Osteoblast (primary cell): ENCODE measurements around the gene GRM8. TPM values are rescaled to one million over a fixed set of nuclear protein-coding genes. Genes with fewer than 3 reads are reported as not detected.

ENCODE experiments used
- DNase-seq: peaks from one replicate; pipeline ENCODE4 v3.0.0; 2011; ENCODE audit warnings: low spot score, mixed read lengths; ENCODE audit not compliant: insufficient read length; ENCODE audit errors: missing footprints
- H2AFZ ChIP-seq: 2 replicates; pipeline ENCODE4 v1.6.0; 2011; ENCODE audit warnings: mild to moderate bottlenecking, low read length
- H3K27ac ChIP-seq: 2 replicates; pipeline ENCODE4 v1.5.1; 2011; ENCODE audit warnings: mild to moderate bottlenecking, low read depth, low read length, moderate library complexity
- H3K27me3 ChIP-seq: 2 replicates; pipeline ENCODE4 v1.6.0; 2012; ENCODE audit warnings: mild to moderate bottlenecking, control low read depth, inconsistent platforms, low read length, moderate library complexity; ENCODE audit not compliant: insufficient read depth
- H3K36me3 ChIP-seq: 2 replicates; pipeline ENCODE4 v1.5.1; 2011; ENCODE audit warnings: mild to moderate bottlenecking, low read length, control low read depth, moderate library complexity; ENCODE audit not compliant: insufficient read depth
- H3K4me1 ChIP-seq: 2 replicates; pipeline ENCODE4 v1.5.1; 2011; ENCODE audit warnings: mild to moderate bottlenecking, low read length, control low read depth, moderate library complexity; ENCODE audit not compliant: insufficient read depth
- H3K4me2 ChIP-seq: 2 replicates; pipeline ENCODE4 v1.6.0; 2011; ENCODE audit warnings: mild to moderate bottlenecking, low read length; ENCODE audit not compliant: insufficient read depth
- H3K4me3 ChIP-seq: fragments of 200-600 bp; sonication (generic); 3 replicates; pipeline ENCODE4 v1.5.1; 2012; ENCODE audit warnings: mild to moderate bottlenecking, low read length, inconsistent platforms; ENCODE audit not compliant: insufficient read depth
- H3K79me2 ChIP-seq: 2 replicates; pipeline ENCODE4 v1.6.0; 2012; ENCODE audit warnings: mild to moderate bottlenecking, low read length, control low read depth, inconsistent platforms; ENCODE audit not compliant: insufficient read depth
- H3K9me3 ChIP-seq: 2 replicates; pipeline ENCODE4 v1.5.1; 2011; ENCODE audit warnings: low read depth, low read length, control low read depth
- H4K20me1 ChIP-seq: 2 replicates; pipeline ENCODE4 v1.6.0; 2012; ENCODE audit warnings: mild to moderate bottlenecking, low read length, control low read depth; ENCODE audit not compliant: insufficient read depth
- total RNA-seq: library from RNA; depleted of rRNA; stranded (reverse); fragments of >200 nt; gene quantifications from 2 replicates; pipeline ENCODE4 v1.2.3, GENCODE V29; 2012
- TF ChIP-seq, protein P1 (sequence below): IDR thresholded peaks from 2 replicates; pipeline ENCODE4 v1.5.1; 2011; ENCODE audit warnings: mild to moderate bottlenecking, low read depth, low read length, moderate library complexity; ENCODE audit errors: extremely low read depth

Gene GRM8
- total RNA-seq, 1 donor, result not detected

DNA sequence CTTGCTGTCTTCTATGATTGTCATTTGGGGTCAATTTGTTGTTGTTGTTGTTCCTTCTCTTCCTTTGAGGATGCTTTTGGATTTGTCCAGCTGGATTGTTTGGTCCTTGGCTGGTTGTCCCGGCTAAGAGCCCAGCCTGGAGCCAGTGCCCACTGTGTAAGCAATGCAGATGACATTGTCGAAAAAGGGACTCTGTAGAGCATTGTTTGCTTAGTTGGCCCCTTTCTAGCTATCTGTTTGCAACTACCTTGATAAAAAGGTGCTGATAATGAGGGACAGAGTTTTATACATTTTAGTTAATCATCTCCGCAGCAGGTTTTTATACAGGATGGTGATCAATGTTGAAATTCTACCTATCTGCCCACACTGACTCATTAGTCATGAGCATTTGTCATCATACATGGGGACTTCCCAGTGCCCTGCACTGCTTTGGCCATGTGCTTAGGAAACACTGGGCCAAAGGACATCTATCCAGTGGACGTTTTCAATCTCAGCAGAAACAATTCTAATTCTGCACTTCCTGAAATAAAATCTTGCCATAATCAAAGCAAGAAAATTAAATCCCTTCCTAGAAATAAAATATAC is 311.9 kb downstream of the GRM8 start:
- no peak overlapping the region for H3K4me2 ChIP-seq
- H3K4me1 ChIP-seq, result no peaks in the 10 kb centered on the region
- DNase-seq, result no peak
- H3K79me2 ChIP-seq, result no peaks in the 10 kb centered on the region
- no peak overlapping the region for H3K4me3 ChIP-seq
- no peaks in the 10 kb centered on the region for H3K9me3 ChIP-seq
- H3K36me3 ChIP-seq, result no peaks in the 10 kb centered on the region
- H2AFZ ChIP-seq, result no peak overlapping the region
- H4K20me1 ChIP-seq, result no peaks in the 10 kb centered on the region
- TF ChIP-seq, protein P1, sequence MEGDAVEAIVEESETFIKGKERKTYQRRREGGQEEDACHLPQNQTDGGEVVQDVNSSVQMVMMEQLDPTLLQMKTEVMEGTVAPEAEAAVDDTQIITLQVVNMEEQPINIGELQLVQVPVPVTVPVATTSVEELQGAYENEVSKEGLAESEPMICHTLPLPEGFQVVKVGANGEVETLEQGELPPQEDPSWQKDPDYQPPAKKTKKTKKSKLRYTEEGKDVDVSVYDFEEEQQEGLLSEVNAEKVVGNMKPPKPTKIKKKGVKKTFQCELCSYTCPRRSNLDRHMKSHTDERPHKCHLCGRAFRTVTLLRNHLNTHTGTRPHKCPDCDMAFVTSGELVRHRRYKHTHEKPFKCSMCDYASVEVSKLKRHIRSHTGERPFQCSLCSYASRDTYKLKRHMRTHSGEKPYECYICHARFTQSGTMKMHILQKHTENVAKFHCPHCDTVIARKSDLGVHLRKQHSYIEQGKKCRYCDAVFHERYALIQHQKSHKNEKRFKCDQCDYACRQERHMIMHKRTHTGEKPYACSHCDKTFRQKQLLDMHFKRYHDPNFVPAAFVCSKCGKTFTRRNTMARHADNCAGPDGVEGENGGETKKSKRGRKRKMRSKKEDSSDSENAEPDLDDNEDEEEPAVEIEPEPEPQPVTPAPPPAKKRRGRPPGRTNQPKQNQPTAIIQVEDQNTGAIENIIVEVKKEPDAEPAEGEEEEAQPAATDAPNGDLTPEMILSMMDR, result no peak
- no peaks in the 10 kb centered on the region for H3K27me3 ChIP-seq
- H3K27ac ChIP-seq, result no peak overlapping the region

DNA sequence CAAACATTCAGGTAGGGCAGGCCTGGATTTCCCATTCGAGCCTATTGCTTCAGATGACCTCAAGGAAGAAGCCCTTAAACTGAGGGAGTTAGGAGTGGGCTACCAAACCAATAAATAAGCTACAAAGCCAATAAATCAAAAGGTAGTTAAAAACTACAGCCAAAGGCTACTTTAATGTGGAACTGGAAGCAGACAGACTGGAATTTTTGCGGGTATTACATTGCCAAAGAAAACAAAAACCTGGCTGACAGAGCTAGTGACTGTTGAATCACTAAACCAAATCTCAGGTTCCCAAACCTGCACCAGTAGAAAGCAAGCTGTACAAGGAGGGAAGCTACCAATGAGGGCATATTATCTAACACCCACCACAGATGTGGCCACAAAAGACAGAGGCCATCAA is 315.6 kb downstream of the GRM8 start:
- no peaks in the 10 kb centered on the region for H3K27me3 ChIP-seq
- DNase-seq, result no peak
- H3K4me3 ChIP-seq, result no peak overlapping the region
- H3K36me3 ChIP-seq, result no peaks in the 10 kb centered on the region
- no peaks in the 10 kb centered on the region for H3K79me2 ChIP-seq
- H3K4me1 ChIP-seq, result no peaks in the 10 kb centered on the region
- no peak overlapping the region for H3K4me2 ChIP-seq
- no peaks in the 10 kb centered on the region for H3K9me3 ChIP-seq
- H3K27ac ChIP-seq, result no peak overlapping the region
- H4K20me1 ChIP-seq, result no peaks in the 10 kb centered on the region
- TF ChIP-seq, protein P1, result no peak
- no peak overlapping the region for H2AFZ ChIP-seq

DNA sequence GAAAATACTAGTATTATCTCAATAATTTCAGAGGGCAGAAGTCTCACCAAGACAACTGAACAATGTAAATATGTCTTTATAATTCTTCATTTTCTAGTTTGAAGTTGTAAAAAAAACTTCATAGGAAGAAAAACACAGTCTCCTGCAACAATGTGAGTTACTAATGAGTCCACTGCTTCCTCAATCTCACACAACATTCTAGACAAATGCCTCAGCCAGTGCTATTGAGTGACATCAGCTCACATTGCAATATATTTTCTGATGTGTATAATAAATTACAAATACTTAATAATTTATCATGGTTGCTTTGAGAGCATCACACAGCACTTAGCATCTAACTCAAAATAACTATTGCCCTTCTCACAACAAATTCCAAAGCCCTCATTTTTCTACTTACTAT is 321.2 kb downstream of the GRM8 start:
- H3K36me3 ChIP-seq, result no peaks in the 10 kb centered on the region
- H3K4me1 ChIP-seq, result no peaks in the 10 kb centered on the region
- no peak overlapping the region for H3K4me3 ChIP-seq
- no peaks in the 10 kb centered on the region for H3K79me2 ChIP-seq
- TF ChIP-seq, protein P1, result no peak
- no peak overlapping the region for H3K27ac ChIP-seq
- H3K4me2 ChIP-seq, result no peak overlapping the region
- DNase-seq, result no peak
- no peaks in the 10 kb centered on the region for H4K20me1 ChIP-seq
- no peaks in the 10 kb centered on the region for H3K9me3 ChIP-seq
- no peak overlapping the region for H2AFZ ChIP-seq
- no peaks in the 10 kb centered on the region for H3K27me3 ChIP-seq

DNA sequence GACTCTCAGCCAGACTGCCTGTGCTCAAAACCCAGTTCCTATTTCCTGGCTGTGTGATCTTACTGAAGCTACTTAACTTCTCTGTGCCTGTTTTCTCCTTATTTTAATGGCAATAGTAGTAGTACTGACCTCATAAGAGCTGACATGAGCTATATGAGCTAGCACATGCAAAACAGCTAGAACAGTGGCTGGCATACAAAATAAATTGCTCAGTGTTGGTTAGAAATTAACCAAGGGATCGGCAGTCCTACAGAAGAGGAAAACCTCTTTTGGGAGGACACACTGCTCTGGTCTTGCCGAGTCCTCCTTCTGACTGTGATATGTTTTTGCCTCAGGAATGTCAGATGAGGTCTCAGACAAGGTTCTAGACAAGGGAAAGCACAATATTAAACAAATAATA is 322.6 kb downstream of the GRM8 start:
- Histone ChIP-seq H3K4me1 (no peaks in the 10 kb centered on the region), H3K79me2 (no peaks in the 10 kb centered on the region), H3K27me3 (no peaks in the 10 kb centered on the region), H3K4me3 (no peak overlapping the region), H3K9me3 (no peaks in the 10 kb centered on the region), H4K20me1 (no peaks in the 10 kb centered on the region), H3K4me2 (no peak overlapping the region), H3K36me3 (no peaks in the 10 kb centered on the region), H3K27ac (no peak overlapping the region), H2AFZ (no peak overlapping the region)
- TF ChIP-seq, protein P1, result no peak
- no peak for DNase-seq
